COLO668 (cell line): ENCODE results near the gene MUS81.

Experiments
- DNase-seq: peaks from one replicate; lab custom pipeline; 2025; ENCODE audit not compliant: unreplicated experiment; lab: John Stamatoyannopoulos, UW

MUS81 gene

GRCh38 chr11:65915101-65915820 lies 55.0 kb downstream of the MUS81 start:
- no peak for DNase-seq

- DNase-seq: no peak
Measured at GRCh38 chr11:65915821-65916251, 55.6 kb downstream of the MUS81 start.
